Measurements from ENCODE around the gene PSMD3. TPM values are rescaled to one million over a fixed set of nuclear protein-coding genes. Genes with fewer than 3 reads are reported as not detected.
A peak's percentile ranks its signal among the peaks of the same experiment; 100 is the strongest.

PSMD3 gene
- total and polyA plus RNA-seq, 9 of the 15 experiments (the other 6 are each of a cell fraction or from before 2014, with no cell fraction given): 2.0 to 251 (median 135) TPM

GRCh38 chr17:39980351-39981206 lies at the start of gene PSMD3 (continued):
- TF ChIP-seq SIX5 (IDR thresholded peaks at IDR 0.05; ENCODE audit: borderline replicate concordance in 1 of 2, insufficient read depth in 1 of 2, low read depth in 1 of 2, low read length in 2 of 2) (peak; percentile 27 to 56; a peak in 1 of 4 replicates), TOE1 (IDR thresholded peaks at IDR 0.05; ENCODE audit: borderline replicate concordance) (peak; percentile 90), TOE1 (CRISPR knock-in tag; IDR thresholded peaks at IDR 0.05; ENCODE audit: borderline replicate concordance, low read depth) (no peak), ELF2 (CRISPR knock-in tag; IDR thresholded peaks at IDR 0.05) (peak; percentile 63; the same call in 1 of the 2 replicates), ZNF696 (CRISPR knock-in tag; conservative IDR thresholded peaks at IDR 0.05) (no peak), SRF (CRISPR knock-in tag; IDR thresholded peaks at IDR 0.05) (peak in 1 of 2 experiments; percentile 78; a peak in 2 of 4 replicates), BACH1 (tag; IDR thresholded peaks at IDR 0.05) (no peak; the same call in 1 of the 2 replicates), TFAM (CRISPR knock-in tag; conservative IDR thresholded peaks at IDR 0.05) (no peak), TFAP4 (CRISPR knock-in tag; IDR thresholded peaks at IDR 0.05; ENCODE audit: borderline replicate concordance) (peak; percentile 95), ZNF232 (CRISPR knock-in tag; IDR thresholded peaks at IDR 0.05) (peak; percentile 90; the same call in 1 of the 2 replicates), POU5F1 (IDR thresholded peaks at IDR 0.05; ENCODE audit: borderline replicate concordance, low read depth, low read length, partially characterized antibody) (peak; percentile 8), AFF1 (IDR thresholded peaks at IDR 0.05; ENCODE audit: low read depth in 1 of 2, partially characterized antibody in 2 of 2) (peak in 1 of 2 experiments; percentile 83), FUS (optimal IDR thresholded peaks at IDR 0.05; ENCODE audit: low read depth, low read length) (peak; percentile 42), KLF16 (IDR thresholded peaks at IDR 0.05) (no peak), MTA3 (IDR thresholded peaks at IDR 0.05; ENCODE audit: borderline replicate concordance) (peak; percentile 62; the same call in 1 of the 2 replicates), SUPT5H (IDR thresholded peaks at IDR 0.05) (peak; percentile 85), ZC3H4 (CRISPR knock-in tag; IDR thresholded peaks at IDR 0.05; ENCODE audit: borderline replicate concordance) (no peak), RBM39 (optimal IDR thresholded peaks at IDR 0.05; ENCODE audit: low read depth, low read length) (no peak), KAT8 (IDR thresholded peaks at IDR 0.05; ENCODE audit: low read depth) (no peak), NUFIP1 (IDR thresholded peaks at IDR 0.05; ENCODE audit: partially characterized antibody) (no peak), NFIC (IDR thresholded peaks at IDR 0.05) (no peak), ZEB2 (IDR thresholded peaks at IDR 0.05) (peak; percentile 90)

Measured in K562 (cell line).